Thyroid gland (tissue), 4 donors: Measurements from ENCODE around the gene KRTAP5-1.

Source experiments
- CTCF ChIP-seq, 6 experiments: fragments of 200-600 bp in 3 of 6; fragments of 450-650 bp in 3 of 6; sonication (generic) in 3 of 6; IDR thresholded peaks; one replicate each; pipeline ENCODE4 v1.5.1; 2016 to 2019; ENCODE audit warnings: antibody characterized with exemption in 6 of 6, mild to moderate bottlenecking in 2 of 6, inconsistent platforms in 1 of 6, moderate library complexity in 1 of 6
- POLR2A ChIP-seq, 2 donors: fragments of 450-650 bp; IDR thresholded peaks; one replicate each; pipeline ENCODE4 v1.6.1; 2017; ENCODE audit warnings: antibody characterized with exemption in 2 of 2, mild to moderate bottlenecking in 2 of 2, moderate library complexity in 1 of 2

GRCh38 chr11:1538153-1538552 lies 46.9 kb downstream of the KRTAP5-1 start:
- TF ChIP-seq CTCF (IDR thresholded peaks at IDR 0.05) (no peak), POLR2A (IDR thresholded peaks at IDR 0.05) (no peak)
